GM21529 (cell line): Measurements from ENCODE around the gene FZD7.
A peak's percentile ranks its signal among the peaks of the same experiment; 100 is the strongest.

Experiments
- ATAC-seq: cut with Tn5 transposase; IDR thresholded peaks from one replicate; pipeline ENCODE4 v1.9.1; 2021; ENCODE audit not compliant: unreplicated experiment

The FZD7 gene

DNA sequence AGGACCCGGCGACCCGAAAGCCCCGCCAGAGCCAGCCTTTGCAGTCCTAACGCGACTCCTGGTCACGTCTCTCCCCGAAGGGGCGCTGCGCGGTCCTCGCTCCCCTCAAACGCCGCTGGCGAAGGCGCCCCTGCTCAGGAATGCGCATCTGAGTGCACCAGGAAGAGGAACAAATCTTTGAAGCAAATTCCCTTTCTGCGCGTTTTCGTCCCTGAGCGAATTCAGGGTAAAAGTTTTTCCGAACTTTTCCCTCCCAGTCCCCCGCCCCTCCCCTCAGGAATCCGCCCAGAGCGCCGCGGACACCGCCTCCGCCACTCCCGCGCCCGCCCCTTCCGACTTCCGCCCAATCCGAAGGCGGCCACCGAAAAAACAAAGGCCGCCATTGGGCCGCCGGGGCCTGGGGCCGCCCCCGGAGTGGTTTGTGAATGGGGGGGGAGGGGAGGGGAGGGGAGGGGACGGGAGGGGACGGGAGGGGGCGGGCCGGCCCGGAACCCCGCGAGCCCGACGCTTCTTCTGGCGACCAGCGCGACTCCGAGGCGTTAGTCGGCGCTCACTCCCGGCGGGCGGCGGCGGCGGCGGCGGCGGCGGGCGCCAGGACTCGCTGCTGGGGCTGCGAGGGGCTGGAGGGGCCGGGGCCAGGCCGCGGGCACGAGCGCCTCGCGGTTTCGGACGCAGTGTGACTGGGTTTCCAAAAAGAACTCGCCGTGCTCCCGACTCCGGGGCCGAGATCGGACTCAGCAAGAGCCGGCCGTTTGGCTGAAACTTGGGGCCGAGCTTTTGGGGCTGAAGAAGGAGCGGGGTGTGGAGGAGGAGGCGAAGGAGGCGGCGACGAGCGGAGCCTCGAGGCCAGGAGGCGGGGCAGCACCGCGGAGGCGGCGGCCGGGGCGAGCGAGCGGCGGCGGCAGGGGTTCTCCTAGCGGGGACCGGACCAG is at the start of gene FZD7:
Gene FZD7 (plus strand): TSS at position 539 of the 932 bp plus-strand sequence. CDS start 793 bp downstream, outside the sequence.
- ATAC-seq: peak; percentile 81

DNA sequence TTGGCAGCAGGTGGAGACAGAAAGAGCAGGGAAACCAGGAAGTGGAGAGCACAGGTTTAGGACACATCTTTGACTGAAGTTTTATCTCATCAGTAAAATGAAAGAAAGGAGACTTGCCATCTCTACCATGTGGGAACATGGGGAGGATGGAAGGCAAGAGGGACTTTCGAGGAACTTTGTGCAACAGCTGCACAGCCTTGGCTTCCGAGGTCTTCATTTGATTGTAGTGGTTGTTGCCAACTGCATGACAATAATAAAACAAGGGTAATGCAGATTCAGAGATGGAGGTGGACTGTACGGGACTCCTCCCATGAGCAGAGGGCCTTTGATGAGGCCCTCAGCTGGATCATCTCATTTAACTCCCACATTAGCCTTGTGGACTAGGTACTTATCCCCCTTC is 49.3 kb upstream of the FZD7 start:
- no peak for ATAC-seq

DNA sequence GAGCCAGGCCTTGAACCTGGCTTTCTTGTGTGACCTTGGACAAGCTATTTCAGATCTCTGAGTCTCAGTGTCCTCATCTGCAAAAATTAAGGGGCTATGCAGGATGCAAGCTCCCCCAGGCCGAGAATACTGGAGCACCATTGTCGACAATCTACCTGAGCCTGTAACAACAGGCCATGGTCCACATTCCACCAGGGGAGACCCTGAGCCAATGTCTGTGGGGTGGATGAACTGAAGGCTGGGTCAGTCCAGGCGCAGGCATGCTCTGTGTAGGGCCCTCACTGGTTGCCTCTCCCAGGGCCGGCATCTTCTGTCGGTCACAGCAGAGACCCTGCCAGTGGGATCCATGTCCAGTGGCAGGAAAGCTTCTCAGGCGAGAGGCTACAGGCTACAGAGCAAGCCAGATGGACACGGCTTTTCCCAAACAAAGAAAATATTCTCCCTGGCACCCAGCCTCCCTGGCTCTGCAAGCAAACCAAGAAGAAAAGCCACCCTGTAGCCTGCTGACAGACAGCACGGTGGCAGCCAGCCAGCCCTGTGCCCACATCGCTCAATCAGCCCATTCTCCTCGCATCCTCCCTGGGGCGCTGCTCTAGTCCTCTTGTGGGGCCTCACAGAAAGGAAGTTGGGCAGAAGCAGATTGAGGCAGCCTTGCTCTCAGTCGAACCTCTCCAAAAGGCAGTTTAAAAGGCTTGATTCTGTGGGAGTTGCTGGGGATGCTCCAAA is 48.7 kb upstream of the FZD7 start:
- ATAC-seq: no peak

DNA sequence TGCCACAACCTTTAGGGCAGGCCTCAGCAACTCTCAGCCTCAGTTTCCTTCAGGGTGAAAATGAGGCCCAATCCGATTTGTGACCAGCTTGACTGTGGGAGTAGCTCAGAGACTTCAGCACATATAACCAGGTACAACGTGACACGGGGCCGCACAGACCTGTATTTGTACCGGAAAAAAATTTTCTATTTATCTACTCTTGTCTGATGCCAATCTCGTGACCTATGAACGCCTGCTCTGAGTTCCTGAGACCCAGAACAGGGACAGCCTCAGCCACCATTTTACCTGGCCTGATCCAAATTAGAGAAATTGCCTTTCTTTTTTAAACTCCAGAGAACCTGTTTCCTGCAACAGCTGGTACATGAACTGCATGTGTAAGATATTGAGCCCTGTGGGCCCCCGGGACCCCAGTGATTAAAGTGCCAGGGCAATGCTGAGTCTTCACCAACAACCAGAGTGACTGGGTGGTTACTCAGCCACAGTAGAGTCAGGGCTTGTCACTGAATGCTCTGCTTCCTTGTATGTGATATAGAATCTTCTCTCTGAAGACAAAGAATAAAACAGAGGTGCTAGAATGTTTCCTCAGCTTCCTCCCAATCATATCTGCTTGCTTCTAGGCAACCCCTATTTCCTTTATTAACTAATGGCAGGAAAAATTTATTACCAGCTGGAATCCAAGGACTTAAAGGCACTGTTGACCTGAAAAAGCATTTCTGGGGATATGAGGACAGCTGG is 47.8 kb upstream of the FZD7 start:
- no peak for ATAC-seq

DNA sequence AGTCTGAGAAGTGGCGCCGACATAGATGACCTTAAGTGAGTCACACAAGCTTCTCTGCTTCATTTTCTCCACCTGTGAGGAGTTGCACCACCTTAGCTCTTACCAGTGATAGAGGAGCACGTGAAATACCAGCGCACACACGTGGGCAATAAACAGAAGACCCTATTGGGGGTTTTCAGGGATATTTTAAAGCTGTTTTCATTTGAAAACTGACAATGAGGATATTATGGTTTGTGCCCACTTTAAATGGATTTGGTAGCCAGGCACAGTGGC is 47.3 kb upstream of the FZD7 start:
- ATAC-seq: no peak

DNA sequence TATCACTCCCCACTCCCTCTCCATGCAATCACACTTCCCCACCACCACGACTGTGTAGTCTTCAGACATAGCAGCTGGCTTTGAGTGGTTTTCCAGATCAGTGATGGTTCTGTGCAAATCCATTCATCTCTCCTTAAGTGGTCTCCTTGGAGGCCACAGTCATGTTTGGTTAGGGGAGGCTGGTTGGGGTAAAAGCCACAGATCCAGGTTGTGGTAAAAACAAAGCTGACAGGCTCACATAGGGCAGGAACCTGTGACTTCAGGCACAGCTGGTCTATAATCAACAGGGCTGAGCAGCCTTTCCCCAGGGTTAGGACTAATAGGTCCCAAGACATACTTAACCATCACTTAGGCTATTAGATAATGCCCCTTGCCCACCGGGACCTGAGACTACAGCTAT is 46.2 kb upstream of the FZD7 start:
- ATAC-seq: no peak

DNA sequence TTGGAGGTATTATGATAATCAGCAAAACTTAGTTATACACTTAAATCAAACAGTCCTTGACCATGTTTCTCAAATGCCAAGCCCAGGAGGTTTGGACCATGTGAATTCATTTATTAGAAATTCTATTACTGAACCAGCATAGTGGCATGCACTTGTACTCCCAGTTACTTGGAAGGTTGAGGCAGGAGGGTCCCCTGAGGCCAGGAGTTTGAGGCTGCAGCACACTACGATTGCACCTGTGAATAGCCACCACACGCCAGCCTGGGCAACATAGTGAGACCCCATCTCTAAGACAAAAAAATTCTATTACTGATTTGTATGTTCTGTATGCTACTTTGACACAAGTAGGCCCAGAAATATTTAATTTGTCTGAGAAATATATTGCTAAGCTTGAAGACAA is 43.6 kb upstream of the FZD7 start:
- no peak for ATAC-seq

DNA sequence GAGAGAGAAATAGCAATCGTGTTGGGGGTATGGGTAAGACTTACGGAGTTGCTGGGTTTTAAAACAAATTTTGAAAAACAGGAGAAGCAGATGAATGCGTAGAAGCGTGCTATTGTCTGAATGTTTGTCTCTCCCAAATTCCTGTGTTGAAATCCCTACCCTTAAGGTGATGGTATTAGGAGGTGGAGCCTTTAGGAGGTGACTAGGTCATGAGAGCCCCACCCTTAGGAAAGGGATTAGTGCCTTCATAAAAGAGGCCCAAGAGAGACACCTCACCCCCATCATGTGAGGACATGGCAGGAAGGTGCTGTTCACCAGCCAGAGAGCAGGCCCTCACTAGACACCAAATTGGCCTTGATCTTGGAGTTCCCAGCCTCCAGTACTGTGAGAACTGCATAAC is 40.7 kb upstream of the FZD7 start:
- no peak for ATAC-seq

DNA sequence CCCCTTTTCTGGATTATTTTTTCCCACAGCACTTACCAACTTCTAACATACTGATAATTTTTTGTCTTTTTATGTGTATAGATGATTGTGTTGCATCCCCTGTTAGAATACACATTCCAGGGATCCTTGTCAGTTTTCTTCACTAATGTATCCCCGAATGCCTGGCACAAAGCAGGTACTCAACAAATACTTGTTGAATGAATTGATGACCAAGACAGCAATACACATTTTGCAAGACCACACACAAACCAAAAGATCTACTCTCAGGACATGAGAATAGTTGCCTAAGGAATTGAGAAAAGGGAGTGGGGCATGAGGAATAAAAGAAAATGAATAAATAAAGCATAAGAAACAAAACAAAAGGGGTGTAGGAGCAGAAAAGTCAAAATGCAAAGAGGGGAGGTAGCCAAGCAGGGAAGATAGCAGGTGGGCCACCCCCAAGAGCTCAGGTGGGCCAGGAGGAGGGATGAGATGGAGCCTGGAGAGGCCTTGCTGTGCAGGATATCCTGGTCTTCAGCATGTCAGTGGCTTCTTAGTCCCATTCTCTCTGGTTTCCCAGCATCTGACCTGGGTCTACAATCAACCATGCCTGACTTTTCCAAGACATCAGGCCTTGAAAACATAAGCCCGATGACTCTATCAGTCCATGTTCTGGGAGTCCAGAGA is 38.5 kb upstream of the FZD7 start:
- no peak for ATAC-seq

DNA sequence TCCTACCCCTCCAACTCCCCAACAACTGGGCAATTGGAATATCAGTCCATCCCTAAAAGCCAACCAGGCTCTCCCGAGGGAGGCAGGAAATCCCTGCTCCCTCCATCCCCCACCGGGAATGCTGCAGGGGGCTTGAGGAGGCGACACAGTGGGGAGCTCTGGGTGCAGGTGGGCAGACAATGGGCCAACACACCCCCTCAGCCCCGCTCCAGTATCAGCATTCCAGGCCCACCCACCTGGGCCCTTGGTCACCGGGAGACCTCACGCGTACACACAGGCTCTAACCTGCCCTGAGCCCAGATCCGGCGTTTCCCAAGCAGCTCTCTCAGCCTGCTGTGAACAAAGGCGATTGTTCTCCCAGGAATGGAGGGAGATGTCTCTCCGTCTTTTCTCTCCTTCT is 37.6 kb upstream of the FZD7 start:
- no peak for ATAC-seq

DNA sequence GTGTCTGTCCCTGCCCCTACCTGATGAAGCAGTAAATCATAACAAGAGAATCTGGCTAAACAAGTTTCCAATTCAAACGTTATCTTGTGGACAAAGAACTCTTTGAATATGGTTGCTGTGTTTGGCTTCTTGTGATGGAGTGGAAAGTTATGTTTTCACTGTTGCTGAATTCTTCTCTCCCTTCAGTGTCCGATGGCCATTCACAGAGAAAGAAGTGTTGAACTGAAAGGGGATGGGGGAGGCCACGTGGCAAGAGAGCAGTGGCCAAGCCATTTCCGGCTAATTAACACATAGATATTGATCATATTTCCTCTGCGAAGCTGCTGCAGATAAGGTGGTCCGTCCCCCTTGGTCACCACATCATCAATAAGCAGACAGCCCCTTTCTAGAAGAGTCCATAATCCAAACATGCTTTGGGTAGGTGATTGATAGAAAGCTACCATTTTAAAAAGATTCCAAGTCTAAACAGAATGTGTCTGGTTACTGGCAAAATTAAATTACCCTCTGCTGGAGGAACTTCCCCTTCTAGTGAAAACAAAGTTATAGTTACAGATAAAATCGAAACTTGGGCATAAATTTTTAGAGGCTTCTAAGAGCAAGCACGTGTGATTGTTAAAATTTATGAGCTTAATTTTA is 36.9 kb upstream of the FZD7 start:
- no peak for ATAC-seq

DNA sequence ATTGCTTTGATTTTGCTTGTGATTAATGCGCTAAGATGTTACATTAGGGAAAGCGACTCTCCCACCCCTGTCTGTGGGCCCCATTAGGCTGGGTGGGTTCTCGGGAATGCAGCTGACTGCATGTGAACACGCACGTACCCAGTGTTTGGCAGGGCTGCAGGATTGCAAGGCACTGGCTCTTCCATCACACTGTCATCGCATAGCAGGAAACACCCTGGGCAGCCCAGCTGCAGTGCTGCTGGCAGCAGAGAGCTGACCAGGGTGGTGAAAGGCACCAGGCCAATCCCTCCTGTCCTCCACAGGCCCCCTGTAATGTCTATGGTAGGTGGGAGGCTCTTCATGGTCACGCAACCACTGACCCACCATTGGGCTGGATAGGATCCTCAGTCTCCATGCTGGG is 34.4 kb upstream of the FZD7 start:
- no peak for ATAC-seq

DNA sequence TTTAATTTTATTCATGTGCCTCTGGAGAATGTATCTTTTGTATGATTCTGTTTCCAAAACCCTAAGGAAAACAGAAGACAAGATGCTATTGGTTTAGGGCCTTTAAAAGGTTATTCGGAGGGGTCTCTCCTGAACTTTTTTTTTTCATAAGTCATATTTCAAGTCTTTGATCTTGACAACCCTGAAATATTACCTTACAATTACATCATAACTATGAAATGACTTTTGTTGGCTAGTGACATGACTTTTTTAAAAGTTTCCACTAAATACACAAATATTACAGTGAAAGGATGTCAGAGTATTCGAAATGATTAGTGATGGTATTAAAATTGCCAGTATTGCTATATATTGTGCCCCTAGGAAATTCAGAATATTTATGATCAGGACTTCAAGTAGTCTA is 31.8 kb upstream of the FZD7 start:
- no peak for ATAC-seq

DNA sequence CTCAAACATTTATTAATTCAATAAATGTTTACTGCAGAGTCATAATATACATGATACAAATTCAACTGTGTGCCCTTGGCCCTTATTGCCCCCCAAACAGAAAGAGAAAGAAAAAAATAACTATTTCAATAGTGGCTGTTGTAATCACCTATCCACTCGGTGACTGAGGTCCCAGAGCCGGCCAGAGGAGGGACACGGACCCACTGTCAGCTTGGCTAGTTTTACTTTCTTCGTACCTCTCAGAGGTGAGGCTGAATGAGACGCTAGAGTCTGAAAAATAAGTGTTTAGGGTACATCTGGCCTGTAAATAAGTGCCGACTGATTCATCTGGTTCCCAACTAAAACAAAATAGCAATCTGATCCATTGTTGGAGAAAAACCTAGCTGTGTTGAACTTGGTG is 31.3 kb upstream of the FZD7 start:
- no peak for ATAC-seq

DNA sequence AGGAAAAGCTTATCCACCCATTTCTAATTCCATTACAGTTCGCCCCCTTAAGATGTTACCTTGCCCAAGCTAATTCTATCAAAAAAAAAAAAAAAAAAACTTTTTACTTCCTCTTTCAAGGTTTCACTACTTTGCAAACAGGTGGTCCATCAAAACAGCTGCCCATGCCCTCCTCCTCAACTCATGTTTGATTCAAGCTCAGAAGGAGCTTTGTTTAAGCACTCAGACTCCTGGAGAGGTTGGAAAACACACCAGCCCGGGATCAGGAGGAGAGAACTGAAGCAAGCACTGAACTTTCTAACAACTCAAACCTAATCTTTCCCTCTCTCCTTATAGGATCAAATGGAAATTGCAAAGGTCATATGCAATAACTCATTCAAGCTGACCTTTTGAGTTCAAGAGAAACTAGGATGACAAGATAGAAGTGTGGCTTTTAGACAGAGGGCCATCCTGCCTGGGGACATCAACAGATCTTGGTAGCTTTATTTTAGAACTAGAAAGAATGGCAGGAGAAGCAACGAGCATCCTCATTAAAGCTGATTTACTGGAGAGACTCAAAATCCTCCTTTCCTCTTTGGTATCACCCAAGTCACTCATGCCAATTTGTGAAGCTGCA is 28.3 kb upstream of the FZD7 start:
- ATAC-seq: peak; percentile 57

DNA sequence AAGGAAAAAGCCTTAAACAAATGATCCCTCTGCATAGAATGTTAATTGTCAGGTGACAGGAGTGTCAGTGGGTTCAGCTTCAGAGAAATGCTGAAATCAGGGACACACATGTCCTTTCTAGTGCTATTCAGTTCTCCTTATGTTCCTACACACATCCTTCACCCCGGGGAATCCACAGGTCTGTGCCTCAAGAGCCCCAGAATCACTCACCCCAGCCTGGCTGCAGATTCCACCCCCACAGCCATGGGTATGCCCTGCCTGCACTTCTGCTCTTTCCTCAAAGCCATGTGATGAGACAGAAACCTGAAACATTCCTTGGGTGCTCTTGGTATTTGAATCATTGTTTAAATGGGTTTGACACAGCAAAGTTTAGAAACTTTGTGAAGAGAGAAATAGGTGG is 27.4 kb upstream of the FZD7 start:
- ATAC-seq: no peak

DNA sequence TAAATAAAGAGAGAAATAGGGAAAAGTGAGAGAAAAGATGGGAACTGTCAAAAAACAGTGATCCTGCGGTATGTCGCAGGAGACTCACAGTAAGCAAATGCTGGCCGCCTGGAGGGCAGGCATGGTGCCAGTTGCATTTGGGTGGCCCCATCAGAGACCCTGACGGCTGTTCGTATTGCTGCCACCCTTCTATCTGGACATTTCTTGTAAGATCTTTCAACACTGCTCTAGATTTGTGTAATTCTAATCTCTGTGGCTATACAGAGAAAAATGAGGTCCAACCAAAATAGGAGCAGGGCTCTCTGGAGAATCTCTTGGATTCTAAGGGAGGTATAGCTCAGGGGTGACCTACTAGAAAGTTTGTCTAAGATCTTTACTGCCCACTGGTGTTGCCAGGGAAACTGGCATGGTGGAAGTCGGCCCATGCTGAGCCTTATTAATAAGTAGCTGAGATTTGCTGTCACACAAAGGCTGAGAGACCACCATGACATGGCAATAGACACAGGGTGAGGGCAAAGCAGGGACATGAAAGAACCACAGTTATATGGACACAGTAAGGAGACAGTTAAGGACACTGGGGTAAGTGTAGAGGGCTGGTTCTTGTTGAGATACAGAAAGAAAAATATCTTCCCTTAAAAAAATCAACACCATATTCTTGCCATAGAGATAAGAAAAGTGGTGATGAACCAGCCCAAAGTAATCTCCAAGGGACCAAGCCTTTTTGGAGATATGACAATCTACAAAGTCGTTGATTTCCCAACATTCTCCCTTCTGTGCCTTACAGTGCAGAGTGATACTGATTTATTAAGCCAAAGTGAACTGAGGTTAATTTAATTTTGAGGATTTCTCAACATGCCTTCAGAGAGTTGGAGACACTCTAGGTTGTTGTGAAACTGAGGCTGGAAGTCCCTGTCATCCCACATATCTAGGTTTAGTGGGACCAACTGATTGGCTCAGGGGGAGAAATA is 26.4 kb upstream of the FZD7 start:
- ATAC-seq: no peak

DNA sequence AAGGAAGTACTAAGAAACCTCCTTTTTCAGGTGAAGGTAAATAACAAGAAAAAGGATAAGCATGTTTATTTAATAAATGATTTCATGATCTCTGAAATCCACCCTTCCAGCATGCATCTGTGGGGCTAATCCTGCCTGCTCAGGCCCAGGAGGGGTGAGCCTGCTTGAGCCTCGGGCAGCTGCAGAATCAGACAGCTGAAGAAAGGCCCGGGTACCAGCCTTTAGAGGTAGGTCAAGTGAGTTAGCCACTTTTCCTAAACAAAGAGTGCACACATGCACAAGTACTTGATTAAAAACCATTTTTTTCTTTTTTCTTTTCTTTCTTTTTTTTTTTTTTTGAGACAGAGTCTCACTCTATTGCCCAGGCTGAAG is 25.7 kb upstream of the FZD7 start:
- no peak for ATAC-seq

DNA sequence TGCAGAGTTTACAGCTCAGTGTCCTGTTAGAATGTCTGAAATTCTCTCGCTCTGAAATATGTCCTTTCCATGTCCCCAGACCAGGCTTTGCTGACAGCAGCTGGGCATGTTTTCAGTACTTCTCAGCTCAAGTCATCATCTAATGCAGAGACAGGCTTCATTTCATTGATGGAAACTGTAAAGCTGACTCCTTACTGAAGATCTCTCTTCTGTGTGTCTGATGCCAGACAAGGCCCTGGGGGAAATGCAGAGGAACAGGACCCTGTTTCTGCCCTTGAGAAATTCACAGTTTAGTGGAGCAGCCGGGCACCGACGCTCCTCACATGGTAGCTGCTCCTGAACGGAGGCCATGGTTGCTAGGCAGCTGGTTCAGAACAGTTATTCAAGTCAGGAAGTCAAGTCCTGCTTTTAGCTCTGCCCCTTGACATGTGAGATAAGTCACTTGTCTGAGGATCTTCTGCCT is 24.6 kb upstream of the FZD7 start:
- ATAC-seq: no peak
